IMR-90 (cell line): ENCODE measurements around the gene SPI1. TPM values are rescaled to one million over a fixed set of nuclear protein-coding genes. Genes with fewer than 3 reads are reported as not detected.

ENCODE experiments used
- CHD1 ChIP-seq: IDR thresholded peaks from 2 replicates; pipeline ENCODE4 v1.6.1; 2012; ENCODE audit warnings: low read depth, low read length, improper control_type of control experiment
- FOS ChIP-seq: fragments of 150-350 bp; IDR thresholded peaks from 2 replicates; pipeline ENCODE4 v1.6.1; 2016; ENCODE audit warnings: low read depth, low read length
- MAZ ChIP-seq: IDR thresholded peaks from 2 replicates; pipeline ENCODE4 v1.6.1; 2012; ENCODE audit warnings: low read depth, mild to moderate bottlenecking, low read length, improper control_type of control experiment, moderate library complexity, borderline replicate concordance
- RFX5 ChIP-seq: IDR thresholded peaks from 2 replicates; pipeline ENCODE4 v1.8.0; 2012; ENCODE audit warnings: low read depth, mild to moderate bottlenecking, low read length, moderate library complexity
- polyA plus RNA-seq, 3 experiments: library from polyadenylated mRNA; depleted of rRNA; stranded (reverse); fragments of >200 nt; gene quantifications; 2 replicates each; pipeline ENCODE4 v1.2.3, GENCODE V29; 2012; ENCODE audit warnings: low replicate concordance in 1 of 3
- total RNA-seq: library from RNA; depleted of rRNA; stranded (reverse); fragments of >200 nt; gene quantifications from 2 replicates; pipeline ENCODE4 v1.2.3, GENCODE V29; 2012

The SPI1 gene
- total and polyA plus RNA-seq, 2 of the 4 experiments (the other 2 are of a cell fraction): not detected

DNA sequence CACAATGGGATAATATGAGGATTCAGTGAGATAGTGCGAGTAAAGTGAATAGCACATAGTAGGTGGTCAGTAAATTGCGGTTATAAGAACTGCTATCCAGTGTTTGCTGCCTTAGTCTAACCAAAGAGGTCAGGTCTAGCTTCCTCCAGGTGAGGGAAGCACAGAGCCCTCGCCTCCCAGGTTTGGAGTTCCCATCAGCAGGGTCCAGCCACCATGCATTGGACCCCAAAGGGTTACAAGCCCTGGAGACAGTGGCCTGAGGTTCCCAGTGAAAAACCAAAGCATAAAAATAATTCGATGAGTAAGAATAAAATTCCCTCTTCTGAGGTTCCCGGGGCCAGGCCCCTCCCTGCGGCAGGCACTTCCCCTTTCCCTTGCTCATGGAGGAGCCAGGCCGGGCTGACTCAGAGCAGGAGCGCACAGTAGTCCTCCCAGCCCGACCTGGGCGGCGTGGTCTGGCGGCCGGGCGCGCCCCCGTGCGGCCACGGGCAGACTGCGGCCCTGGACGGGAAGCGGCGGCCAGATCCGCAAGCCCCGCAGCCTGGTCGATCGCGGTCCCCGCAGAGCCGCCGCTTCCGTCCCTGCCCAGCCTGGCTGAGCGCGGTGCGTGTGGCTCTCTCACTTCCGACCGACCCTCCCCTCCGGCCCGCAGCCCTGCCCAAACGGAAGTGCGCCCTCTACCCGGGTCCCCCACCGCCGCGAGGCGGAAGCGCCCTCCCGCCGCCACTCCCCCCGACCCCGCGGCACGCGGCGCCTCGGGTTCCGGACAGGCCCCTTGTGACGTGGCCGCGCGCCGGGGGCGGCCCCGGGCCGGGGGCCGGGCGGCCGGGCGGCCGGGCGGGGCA is 29.6 kb upstream of the SPI1 start, which contains the start of gene SLC39A13 (continued):
- TF ChIP-seq MAZ: peak; percentile 89
- TF ChIP-seq FOS: peak; percentile 41
- no peak for TF ChIP-seq RFX5
- TF ChIP-seq CHD1: no peak
